Hematopoietic multipotent progenitor cell treated with erythropoietin and hydrocortisone succinate and interleukin-3 and kit ligand, for 17 days (in vitro differentiated cells): ENCODE measurements around the gene DMRTA1.
A peak's percentile ranks its signal among the peaks of the same experiment; 100 is the strongest.
"Not testable (repeated sequence)": the region's sequence is repeated elsewhere in the genome, so short reads cannot be mapped to it uniquely, and the experiment has no call there.

Experiments used
- DNase-seq: peaks from one replicate; pipeline ENCODE4 v3.0.0-alpha.2; 2015; ENCODE audit warnings: low spot score

DMRTA1 gene

GRCh38 chr9:22463205-22463604 is 16.6 kb downstream of the DMRTA1 start:
- no peak for DNase-seq

GRCh38 chr9:22469928-22470544 is 23.4 kb downstream of the DMRTA1 start:
- DNase-seq = peak; percentile 8

- DNase-seq = no peak
Measured at GRCh38 chr9:22481566-22481965, 34.9 kb downstream of the DMRTA1 start.

GRCh38 chr9:22483528-22484070 is 37.0 kb downstream of the DMRTA1 start:
- DNase-seq = no peak

GRCh38 chr9:22496197-22496596 is 49.6 kb downstream of the DMRTA1 start:
- DNase-seq = not testable (repeated sequence)
